Limb (tissue), 2 donors: ENCODE results near the gene TSHZ3.

Experiments
- DNase-seq, 2 donors: peaks; one replicate each; pipeline ENCODE4 v3.0.0-alpha.2; 2016; ENCODE audit errors: extremely low spot score in 2 of 2

The TSHZ3 gene, protein sequence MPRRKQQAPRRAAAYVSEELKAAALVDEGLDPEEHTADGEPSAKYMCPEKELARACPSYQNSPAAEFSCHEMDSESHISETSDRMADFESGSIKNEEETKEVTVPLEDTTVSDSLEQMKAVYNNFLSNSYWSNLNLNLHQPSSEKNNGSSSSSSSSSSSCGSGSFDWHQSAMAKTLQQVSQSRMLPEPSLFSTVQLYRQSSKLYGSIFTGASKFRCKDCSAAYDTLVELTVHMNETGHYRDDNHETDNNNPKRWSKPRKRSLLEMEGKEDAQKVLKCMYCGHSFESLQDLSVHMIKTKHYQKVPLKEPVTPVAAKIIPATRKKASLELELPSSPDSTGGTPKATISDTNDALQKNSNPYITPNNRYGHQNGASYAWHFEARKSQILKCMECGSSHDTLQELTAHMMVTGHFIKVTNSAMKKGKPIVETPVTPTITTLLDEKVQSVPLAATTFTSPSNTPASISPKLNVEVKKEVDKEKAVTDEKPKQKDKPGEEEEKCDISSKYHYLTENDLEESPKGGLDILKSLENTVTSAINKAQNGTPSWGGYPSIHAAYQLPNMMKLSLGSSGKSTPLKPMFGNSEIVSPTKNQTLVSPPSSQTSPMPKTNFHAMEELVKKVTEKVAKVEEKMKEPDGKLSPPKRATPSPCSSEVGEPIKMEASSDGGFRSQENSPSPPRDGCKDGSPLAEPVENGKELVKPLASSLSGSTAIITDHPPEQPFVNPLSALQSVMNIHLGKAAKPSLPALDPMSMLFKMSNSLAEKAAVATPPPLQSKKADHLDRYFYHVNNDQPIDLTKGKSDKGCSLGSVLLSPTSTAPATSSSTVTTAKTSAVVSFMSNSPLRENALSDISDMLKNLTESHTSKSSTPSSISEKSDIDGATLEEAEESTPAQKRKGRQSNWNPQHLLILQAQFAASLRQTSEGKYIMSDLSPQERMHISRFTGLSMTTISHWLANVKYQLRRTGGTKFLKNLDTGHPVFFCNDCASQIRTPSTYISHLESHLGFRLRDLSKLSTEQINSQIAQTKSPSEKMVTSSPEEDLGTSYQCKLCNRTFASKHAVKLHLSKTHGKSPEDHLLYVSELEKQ

DNA sequence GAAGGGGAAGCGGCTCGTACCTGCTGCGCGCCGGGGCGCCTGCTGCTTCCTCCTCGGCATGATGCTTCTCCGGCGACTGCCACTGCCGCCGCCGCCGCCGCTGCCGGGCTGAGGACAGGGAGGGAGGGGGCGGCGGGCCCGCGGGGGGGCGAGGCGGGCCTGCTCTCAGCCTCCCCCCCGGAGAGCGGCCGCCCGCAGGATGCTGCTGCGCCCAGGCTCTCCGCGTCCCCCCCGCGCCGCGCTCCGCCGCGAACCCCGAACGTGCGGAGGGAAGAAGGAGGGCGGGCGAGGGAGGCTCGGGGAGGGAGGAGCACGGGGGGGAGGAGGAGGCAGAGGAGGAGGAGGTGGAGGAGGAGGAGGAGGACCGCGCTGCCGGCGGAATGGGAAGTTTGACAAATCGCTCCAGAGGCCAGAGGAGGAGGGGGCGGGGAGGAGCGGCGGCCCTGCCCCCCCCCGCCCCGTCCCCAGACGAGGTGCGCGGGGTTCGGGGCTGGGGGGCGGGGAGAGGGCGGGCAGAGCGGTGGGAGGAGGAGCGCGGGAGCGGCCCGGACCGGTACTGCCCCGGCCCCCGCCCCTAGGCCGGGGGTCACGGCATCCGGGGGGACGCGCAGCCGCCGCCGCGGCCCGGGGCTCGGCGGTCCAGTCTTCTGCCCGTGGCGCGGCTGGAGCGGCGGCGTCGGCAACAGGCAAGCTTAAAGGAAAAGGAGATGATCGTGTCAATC lies at the start of gene TSHZ3:
TSHZ3 (minus strand) TSS at position 277 of the 722 bp plus-strand sequence; CDS start at position 60, 217 bp downstream.
- DNase-seq, result peak; percentile 82 to 91

DNA sequence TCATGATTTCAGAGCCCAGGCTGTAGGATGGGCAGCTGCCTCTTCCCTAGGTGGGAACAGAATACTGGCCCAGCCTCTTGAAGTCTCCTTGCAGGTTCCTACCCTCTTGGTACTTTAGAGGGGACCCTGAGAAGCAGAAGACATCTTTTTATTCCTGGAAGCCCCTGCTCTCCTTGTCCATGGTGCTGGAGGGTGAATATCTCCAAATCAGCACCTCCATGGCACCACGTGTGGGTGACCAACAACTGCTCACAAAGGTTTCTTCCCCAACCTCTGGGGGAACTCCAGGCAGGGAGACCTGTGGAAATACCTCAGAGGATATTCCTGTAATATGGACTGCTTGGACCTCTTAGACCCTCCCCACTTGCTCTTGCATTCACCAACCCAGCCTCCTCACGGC lies 48.1 kb upstream of the TSHZ3 start:
- no peak for DNase-seq

DNA sequence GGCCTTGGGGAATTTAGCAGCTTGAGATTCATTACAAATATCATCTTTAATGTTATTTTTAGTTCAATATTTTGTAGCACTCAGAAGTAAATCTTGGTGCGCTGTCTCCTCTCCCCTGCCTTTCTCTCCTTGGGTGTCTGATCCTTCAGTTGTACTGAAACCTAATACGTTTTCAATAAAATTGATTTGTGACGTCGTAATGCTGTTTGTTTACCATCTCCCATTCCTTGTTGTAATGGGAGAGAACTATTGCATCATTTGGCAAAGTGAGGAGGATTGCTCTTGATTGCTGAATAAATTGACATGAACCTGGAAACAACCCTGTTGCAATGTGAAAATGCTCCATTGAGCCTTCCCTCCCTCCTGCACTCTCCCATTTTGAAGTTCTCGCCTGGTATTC lies 43.2 kb upstream of the TSHZ3 start:
- DNase-seq, result no peak

DNA sequence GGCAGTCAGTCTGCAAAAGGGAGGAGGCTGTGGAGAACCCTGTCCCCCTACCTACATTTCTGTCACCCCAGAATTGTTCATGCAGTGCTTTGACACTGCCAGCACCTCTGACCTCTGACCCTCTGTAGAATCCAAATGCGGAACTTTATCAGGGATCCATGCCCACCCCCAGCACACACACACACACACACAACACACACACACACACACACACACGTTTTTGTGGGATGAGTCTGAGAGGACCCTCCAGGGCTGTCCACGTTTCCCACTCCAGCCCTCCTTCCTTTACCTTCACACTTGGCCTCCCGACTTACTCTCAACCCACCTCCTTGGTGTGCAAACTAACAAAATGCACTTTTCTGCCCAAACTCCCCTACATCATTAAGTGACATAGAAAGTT lies 42.3 kb upstream of the TSHZ3 start:
- DNase-seq, result no peak

DNA sequence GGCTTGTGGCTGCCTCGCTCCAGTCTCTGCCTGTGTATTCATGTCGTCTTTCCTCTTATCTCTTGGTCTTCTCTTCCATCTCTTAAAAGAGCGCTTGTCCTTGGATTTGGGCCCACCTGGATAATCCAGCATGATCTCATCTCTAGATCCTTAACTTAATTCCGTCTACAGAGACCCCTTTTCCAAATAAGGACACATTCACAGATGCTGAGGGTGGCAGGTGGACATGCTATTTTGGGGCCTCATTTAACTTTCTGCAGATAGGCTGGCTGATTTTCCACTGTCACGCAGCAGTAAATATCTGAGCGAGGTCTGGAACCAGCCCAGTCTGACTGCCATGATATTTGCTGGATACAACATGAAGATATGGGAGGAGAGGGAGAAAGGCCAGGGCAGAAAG lies 41.5 kb upstream of the TSHZ3 start:
- DNase-seq, result no peak

DNA sequence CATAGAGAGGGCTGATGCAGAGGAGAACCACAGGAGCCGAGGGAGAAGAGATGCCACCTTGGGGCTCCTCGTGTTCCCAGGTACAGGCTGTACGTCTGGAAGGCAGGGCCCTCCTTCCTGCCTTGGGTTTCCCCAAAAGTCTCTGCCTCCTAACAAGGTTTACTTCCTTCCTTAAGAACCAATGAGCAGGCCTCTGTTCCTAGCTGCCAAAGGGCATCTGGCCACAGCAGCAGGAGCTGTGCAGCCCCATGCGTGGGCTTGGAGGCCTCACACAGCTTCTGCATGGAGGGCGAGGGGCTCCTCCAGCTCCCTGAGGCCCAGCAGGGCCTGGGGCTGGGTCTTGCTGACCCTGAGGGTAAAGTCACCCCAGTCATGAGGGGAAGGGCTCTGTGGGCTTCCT lies 40.6 kb upstream of the TSHZ3 start:
- no peak for DNase-seq

DNA sequence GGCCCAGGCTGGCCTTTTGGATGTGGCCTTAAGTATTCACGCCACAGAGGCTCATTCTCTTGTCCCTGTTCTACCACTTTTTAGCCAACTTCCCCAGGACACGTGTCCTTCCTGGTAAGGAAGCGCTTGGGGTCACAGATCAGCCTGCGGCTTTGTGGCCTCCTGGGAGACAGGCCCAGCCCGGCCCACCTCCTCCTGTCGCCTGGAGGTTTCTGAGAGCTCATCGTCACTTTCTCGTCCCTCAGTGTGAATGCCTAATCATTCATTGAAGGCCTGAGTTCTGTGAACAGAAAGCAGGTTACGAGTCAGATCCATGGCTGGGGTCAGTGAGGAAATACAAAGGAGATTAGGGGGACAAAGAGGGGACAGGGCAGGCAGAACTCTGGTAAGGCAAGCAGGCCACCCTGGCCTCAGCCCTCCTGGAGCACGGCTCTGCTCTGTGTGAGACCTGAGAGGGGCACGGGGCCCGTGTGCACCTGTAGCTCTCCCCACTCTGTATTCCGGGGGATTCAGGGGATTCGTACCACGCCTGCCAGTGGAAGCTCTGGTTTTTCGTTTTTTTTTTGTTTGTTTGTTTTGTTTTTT lies 38.6 kb upstream of the TSHZ3 start:
- no peak for DNase-seq

DNA sequence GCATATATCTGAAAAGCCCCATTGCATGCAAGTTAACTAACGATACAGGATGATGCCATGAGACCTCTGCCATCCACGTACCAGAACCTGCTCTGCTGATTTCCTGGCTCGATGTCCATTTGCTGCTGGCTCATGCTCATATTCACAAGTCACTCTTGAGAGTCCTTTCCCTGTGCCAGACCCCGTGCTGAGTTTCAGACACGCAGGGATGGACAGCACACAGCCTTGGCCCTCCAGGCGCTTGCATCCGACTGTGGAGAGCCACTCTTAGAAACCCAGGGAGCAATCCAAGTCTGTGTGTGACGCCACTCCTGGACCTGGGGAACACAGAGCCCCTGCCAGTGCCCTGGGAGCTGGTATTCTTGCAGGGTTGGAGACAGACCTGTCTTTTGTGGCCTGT lies 37.6 kb upstream of the TSHZ3 start:
- DNase-seq, result no peak

DNA sequence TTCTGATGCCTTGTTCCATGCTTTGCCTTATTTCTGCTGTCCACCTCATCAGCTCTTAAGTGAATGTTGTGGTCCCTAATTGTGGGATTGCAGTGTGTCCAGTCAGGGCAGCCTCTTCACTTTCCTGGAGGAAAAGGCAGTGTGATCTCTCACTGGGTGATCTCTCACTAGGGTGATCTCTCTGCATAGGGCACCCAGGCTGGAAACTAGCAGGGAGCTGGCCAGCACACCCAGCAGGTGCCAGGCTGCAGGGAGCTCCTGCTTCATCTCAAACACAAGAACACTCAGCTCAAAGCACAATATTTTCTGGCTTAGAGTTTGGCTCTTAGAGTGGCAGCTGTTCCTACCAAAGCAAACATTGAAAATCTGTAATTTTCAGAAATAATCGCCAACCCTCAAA lies 36.5 kb upstream of the TSHZ3 start:
- no peak for DNase-seq

DNA sequence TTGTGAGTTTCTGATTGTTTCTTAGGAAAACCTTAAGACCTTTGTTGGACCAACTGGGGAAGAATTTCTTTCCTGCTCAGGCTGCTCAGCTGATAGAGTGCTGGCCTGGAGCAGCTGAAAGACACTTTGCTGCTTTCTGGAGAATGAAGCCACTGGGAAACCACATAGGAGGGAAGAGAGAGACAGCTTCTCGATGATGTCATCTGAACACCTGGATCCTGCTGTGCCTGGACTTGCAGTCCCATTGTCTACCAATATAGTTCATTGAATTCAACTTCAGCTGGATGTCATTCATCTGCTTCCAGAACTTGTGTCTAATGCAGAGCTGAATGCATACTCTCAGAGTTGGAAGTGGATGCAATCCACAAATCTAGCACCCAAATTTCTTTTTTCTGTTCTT lies 34.3 kb upstream of the TSHZ3 start:
- no peak for DNase-seq

DNA sequence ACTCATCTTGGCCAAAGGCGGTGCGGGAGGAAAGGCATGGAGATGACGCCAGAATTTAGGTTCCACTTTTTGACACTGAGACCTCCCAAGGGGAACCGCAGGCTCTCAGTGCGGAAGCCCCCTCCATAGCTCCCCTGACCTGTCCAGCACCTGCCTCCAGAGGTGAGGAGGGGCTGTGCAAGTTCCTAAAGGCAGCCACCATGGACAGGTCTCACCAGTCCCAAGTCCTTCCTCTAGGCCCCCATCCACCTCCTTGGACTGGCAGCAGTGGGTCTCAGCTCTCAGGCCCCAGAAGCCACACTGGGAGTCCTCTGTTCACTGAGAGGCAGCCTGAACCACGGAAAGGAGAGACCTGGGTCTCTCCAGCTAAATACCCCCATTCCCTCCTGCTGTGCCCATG lies 31.6 kb upstream of the TSHZ3 start:
- DNase-seq, result no peak

DNA sequence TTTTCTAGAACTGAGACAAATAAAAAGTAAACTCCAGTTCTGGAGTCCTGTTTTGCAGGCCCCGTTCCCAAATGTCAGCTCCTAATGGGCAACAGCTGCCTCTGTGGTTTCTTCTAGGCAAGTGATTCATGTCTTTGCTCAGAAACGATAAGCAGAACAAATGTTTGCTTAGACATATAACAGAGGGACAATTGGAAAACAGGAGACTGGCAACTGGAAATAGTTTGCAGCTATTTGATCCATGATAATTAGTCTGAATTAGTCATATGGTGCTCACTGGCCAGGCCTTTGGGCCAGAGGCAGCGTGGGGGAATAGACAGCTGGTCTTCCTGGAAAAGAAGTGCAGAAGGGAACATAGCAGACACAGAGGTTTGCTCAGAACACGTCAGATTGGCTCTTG lies 29.2 kb upstream of the TSHZ3 start:
- DNase-seq, result peak in 1 of 2 donors; percentile 47

DNA sequence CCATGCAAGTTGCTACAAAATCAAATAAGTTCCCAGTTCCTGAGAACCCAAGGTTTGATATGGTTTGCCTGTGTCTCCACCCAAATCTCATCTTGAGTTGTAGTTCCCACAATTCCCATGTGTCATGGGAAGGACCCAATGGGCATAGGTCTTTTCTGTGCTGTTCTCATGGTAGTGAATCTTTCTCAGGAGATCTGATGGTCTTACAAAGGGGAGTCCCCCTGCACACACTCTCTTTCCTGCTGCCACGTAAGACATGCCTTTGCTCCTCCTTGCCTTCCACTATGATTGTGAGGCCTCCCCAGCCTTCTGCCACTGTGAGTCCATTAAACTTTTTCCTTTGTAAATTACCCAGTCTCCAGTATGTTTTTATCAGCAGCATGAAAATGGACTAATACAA lies 28.5 kb upstream of the TSHZ3 start:
- no peak for DNase-seq

DNA sequence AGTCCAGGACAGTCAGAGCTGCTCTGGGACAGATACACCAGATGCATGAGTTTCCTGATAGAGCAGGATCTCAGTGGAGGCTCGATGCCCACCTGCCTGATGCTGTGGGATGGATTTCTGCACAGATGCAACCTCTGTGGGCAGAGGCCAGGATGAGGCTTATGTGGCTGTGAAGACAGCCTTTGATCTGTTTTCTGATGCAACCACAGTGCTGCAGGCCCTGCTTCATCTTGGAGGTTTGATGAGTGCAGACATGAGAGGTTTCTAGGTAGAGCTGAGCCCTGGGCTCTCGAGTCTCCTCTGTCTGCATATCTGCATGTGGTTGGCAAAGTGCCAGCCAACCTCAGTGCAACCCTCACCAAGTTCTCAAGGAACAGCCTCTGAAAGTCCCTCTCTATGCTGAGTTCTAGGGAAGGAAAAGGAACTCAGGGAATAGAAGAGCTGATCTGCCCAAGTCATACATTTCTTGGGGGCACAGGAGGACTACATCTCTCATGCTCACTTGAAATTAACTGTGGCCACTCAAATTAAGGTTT lies 23.1 kb upstream of the TSHZ3 start:
- DNase-seq, result no peak

DNA sequence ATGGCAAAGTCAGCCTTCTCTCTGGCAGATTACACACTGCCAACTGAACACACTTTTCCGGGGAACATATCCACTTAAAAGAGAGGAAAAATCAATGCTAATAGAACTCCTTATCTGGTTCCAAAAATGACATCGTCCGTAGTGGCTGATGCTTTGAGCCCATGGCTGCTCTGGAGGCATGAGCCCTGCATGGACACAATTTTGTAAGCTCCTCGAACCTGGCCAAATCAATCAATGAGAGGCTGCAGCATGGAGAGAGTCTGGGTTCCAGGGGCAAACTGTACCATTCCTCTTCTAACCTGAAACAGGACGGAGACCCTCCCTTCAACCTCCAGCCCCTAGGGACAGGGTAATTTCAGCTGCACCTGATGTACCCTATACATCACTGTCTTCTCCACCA lies 21.0 kb upstream of the TSHZ3 start:
- no peak for DNase-seq

DNA sequence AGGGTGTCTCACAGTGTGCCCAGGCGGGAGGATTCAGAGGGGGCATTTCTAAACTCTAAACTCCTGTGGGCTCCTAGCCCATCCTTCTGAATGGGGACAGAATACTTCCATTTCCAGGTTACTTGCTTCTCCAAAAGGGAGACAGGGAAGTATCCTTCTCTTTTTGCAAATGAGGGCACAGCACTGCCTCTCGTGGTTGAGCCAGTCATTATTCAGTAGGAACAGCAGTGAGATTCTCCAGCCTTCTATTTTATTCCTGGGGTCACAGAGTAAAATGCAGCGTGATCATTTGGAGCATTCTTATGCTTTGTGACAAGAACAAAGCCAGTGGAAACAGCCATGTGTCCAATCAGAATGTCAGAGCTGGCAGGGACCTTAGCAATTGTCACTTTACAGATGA lies 15.7 kb upstream of the TSHZ3 start:
- DNase-seq, result no peak

DNA sequence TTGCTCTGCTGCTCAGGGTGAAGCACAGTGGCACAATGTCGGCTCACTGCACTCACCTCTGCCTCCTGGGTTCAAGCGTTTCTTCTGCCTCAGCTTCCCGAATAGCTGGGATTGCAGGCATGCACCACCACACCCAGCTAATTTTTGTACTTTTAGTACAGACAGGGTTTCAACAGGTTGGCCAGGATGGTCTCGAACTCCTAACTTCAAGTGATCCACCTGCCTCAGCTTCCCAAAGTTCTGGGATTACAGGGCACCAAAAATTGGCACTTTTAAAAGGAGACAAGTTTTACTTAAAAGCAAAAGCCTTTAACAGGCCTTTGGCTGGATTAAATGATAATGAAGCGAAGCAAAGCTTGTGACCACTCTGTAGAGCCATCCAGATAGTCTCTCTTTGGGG lies 12.5 kb upstream of the TSHZ3 start:
- DNase-seq, result no peak

DNA sequence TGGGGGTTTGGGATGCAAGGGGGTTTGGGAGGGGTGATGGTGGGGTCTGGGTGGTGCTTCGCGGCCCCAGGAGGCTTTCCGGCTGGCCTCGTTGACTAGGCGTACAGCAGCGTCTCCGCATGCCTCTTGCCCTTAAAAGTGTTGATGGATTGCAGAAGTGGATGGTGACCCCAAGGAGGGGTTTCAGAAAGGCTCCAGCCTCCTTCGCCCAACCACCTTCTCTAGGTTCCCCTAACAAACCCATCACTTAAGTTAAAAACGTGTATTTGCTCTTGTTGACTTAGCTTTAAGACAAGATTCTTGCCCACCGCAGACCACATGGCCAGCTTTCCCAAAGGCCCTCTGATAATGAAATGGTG lies 8.1 kb upstream of the TSHZ3 start:
- DNase-seq, result no peak

DNA sequence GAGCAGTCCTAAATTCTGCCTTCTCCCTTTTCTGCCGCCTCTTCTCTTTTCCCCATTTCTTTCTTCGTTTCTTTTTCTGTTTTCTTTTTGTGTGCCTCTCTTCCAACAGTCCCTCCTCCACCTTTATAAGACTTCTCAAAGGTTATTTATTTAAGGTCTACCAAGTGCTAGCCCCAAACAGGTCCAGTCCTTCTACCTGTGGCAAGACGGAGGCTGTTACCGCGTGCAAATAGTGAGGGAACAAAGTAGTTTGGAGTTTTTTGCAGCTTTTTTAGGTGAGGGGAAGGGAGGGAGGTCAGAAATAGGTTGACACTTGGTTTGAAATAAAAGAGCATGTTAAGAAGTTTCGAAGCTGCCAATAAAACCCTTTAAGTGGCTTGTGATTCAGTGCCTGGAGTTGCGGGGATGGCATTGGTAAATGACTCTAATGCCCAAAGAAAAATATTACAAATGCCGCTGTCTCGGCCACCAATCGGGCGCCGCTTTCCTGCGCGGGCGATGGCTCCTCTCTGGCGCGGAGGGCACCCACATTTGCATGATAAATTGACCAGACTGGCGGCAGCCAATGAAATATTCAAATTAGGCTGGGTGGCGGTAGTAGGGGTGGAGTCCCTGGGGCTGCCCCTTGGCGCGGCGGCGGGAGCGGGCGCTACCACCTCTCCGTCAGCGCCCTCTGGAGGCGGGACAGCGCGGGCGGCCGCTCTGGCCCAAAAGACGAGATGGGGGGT lies 7.5 kb upstream of the TSHZ3 start:
- no peak for DNase-seq

DNA sequence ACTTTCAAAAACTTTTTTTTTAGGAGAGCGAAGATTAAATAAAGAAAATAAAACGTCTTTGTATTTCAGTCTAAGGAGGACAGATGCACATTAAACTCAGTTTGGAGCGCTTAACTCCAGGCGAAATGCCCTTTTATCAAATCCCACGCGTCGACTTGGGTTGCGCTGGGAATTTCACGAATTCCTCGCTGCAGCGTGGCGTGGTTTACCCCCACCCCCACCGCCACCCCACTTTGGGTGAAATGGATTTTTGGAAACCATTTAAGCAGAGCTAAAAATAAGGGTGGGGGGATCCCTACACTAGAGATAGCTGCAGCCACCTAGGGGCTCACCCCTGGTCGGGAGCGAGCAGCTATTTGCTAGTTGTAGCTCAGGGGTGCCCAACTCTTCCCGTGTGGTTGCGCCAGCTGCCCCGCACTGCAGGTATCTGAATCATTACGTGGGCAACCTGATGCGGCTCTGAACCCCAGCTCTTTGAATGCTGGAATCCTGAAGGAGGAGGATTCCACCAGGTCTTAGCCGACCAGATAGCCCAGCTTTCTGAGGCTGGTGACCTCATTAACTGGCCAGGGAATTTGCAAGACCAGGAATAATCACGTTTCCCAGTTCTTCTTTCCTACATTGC lies 6.5 kb upstream of the TSHZ3 start:
- no peak for DNase-seq
